WTC11 (cell line): ENCODE measurements around the gene ADCY2.
"Not testable (repeated sequence)": the region's sequence is repeated elsewhere in the genome, so short reads cannot be mapped to it uniquely, and the experiment has no call there.

Experiments used
- TEAD4 ChIP-seq: sonication (generic); formaldehyde crosslinking; IDR thresholded peaks from 2 replicates; pipeline ENCODE4 v1.8.0; 2022; ENCODE audit warnings: mild to moderate bottlenecking, missing genetic modification reagents
- ZBTB21 ChIP-seq: sonication (generic); formaldehyde crosslinking; IDR thresholded peaks from 2 replicates; pipeline ENCODE4 v1.8.1; 2023; ENCODE audit warnings: mild to moderate bottlenecking, missing genetic modification reagents, borderline replicate concordance
- TF ChIP-seq, protein P1 (sequence below): fragments of 250-450 bp; sonication (Bioruptor Pico); IDR thresholded peaks from 2 replicates; pipeline ENCODE4 v1.9.0; 2021; ENCODE audit warnings: mild to moderate bottlenecking

DNA sequence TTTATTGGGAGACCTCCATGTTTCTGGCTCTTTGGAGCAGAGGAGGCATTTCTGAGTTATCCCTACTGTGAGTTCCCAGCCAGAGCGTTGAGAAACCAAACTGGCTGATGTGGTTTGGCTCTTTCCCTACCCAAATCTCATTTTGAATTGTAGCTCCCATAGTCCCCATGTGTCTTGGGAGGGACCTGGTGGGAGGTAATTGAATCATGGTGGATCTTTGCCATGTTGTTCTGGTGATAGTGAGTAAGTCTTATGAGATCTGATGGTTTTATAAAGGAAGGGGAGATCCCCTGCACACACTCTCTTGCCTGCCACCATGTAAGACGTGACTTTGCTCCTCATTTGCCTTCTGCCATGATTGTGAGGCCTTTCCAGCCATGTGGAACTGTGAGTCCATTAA lies 27.3 kb downstream of the ADCY2 start:
- not testable (repeated sequence) for TF ChIP-seq ZBTB21 (CRISPR knock-in tag); TEAD4
- TF ChIP-seq, protein P1, sequence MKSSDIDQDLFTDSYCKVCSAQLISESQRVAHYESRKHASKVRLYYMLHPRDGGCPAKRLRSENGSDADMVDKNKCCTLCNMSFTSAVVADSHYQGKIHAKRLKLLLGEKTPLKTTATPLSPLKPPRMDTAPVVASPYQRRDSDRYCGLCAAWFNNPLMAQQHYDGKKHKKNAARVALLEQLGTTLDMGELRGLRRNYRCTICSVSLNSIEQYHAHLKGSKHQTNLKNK (CRISPR knock-in tag) = not testable (repeated sequence)
